CD4-positive, alpha-beta T cell (primary cell): ENCODE results near the gene KDM8. TPM values are rescaled to one million over a fixed set of nuclear protein-coding genes. Genes with fewer than 3 reads are reported as not detected.

ENCODE experiments used
- ATAC-seq: fragments of 200-7000 bp; cut with Tn5 transposase; one replicate; pipeline ENCODE4 v1.10.0; 2022; ENCODE audit warnings: mild to moderate bottlenecking; ENCODE audit not compliant: poor library complexity
- CTCF ChIA-PET: fragments of 350-600 bp; sonication (Branson Sonifier 250); formaldehyde crosslinking; loops from one replicate; lab custom pipeline; 2021; ENCODE audit warnings: antibody characterized with exemption, inconsistent platforms; lab: Charles Lee
- POLR2A ChIA-PET: fragments of 350-600 bp; sonication (Branson Sonifier 250); formaldehyde crosslinking; loops from one replicate; lab custom pipeline; 2021; ENCODE audit warnings: antibody characterized with exemption, inconsistent platforms; lab: Charles Lee
- DNase-seq, 14 experiments: peaks; one replicate each; pipeline ENCODE4 v3.0.0-alpha.2; 2013 to 2020; ENCODE audit warnings: mixed read lengths in 2 of 14
- H3K27ac ChIP-seq, 2 donors: one replicate each; pipeline versions ENCODE4 v1.5.1 to v1.7.0; 2013; ENCODE audit warnings: low read length in 2 of 2, low read depth in 1 of 2, mild to moderate bottlenecking in 1 of 2
- H3K27me3 ChIP-seq, 2 experiments: 1 replicate in 1 of 2; 2 replicates in 1 of 2; pipeline versions ENCODE4 v1.6.1 to v1.7.0; 2013; ENCODE audit warnings: low read length in 2 of 2, control low read depth in 1 of 2, mild to moderate bottlenecking in 1 of 2, moderate library complexity in 1 of 2; ENCODE audit not compliant: insufficient read depth in 2 of 2, control insufficient read depth in 1 of 2
- H3K36me3 ChIP-seq: one replicate; pipeline ENCODE4 v1.6.1; 2013; ENCODE audit warnings: low read length, control low read depth; ENCODE audit not compliant: insufficient read depth
- H3K4me1 ChIP-seq: one replicate; pipeline ENCODE4 v1.6.1; 2013; ENCODE audit warnings: low read length, control low read depth; ENCODE audit not compliant: insufficient read depth
- H3K4me3 ChIP-seq: one replicate; pipeline ENCODE4 v1.5.1; 2013; ENCODE audit warnings: mild to moderate bottlenecking, low read length, moderate library complexity
- H3K9me3 ChIP-seq, 2 experiments: 1 replicate in 1 of 2; 2 replicates in 1 of 2; pipeline versions ENCODE4 v1.6.1 to v1.7.0; 2013; ENCODE audit warnings: low read length in 2 of 2, mild to moderate bottlenecking in 2 of 2, control low read depth in 1 of 2, moderate library complexity in 1 of 2; ENCODE audit not compliant: control insufficient read depth in 1 of 2, insufficient read depth in 1 of 2
- H3K27ac Mint-ChIP-seq: one replicate; pipeline ENCODE4 v1.8.0; 2020; ENCODE audit warnings: mixed read lengths
- H3K27me3 Mint-ChIP-seq: one replicate; pipeline ENCODE4 v1.8.0; 2021; ENCODE audit warnings: mixed read lengths
- H3K36me3 Mint-ChIP-seq: one replicate; pipeline ENCODE4 v1.8.0; 2021; ENCODE audit warnings: low read depth, mixed read lengths
- H3K4me1 Mint-ChIP-seq: one replicate; pipeline ENCODE4 v1.8.0; 2021; ENCODE audit warnings: low read depth, mixed read lengths
- H3K4me3 Mint-ChIP-seq: one replicate; pipeline ENCODE4 v1.8.0; 2020; ENCODE audit warnings: mild to moderate bottlenecking, mixed read lengths
- H3K9me3 Mint-ChIP-seq: one replicate; pipeline ENCODE4 v1.8.0; 2020; ENCODE audit warnings: mixed read lengths
- CTCF ChIP-seq: fragments of 200-600 bp; IDR thresholded peaks from one replicate; pipeline ENCODE4 v1.8.0; 2022; ENCODE audit warnings: antibody characterized with exemption, mild to moderate bottlenecking
- intact Hi-C, 2 experiments: fragments of 100-400 bp; cut with DNase I in 1 of 2; cut with micrococcal nuclease in 1 of 2; formaldehyde crosslinking; loops; one replicate each; pipeline versions ENCODE4 v1.15.1 to v1.9.0; 2023 to 2025; cut with DNase I, micrococcal nuclease
- total RNA-seq, 174 experiments: library from RNA in 2 of 174; stranded (reverse) in 2 of 174; gene quantifications; one replicate each; pipeline ENCODE4 v1.2.3 and lab custom pipeline; 2021 to 2026

The KDM8 gene
- total RNA-seq, 2 experiments from 2014 or later = 15.1 to 17.3 TPM

GRCh38 chr16:27193300-27193990 lies 9.9 kb upstream of the KDM8 start:
- ChIA-PET CTCF (interaction anchor here (1.4 to 1.6 kb wide), 2 partner anchors 24 to 175 kb away, joined by 3 read pairs; no protein-coding TSS in a partner anchor), POLR2A (interaction anchor here (0.7 to 2.6 kb wide), 6 partner anchors 10 to 122 kb away, joined by 3 to 9 read pairs (median 6); partner anchors contain the start of gene KDM8)
- no peak overlapping the region for H3K4me3 ChIP-seq
- Mint-ChIP-seq H3K4me3 (no peak overlapping the region), H3K27me3 (no peaks in the 10 kb centered on the region), H3K9me3 (peaks cover 3% of the 10 kb centered on the region), H3K36me3 (no peaks in the 10 kb centered on the region), H3K4me1 (peaks cover 65% of the 10 kb centered on the region), H3K27ac (peak overlapping the region; percentile 95)
- H3K27me3 ChIP-seq = no peaks in the 10 kb centered on the region
- H3K4me1 ChIP-seq = peaks cover 50% of the 10 kb centered on the region
- ATAC-seq (no peak), DNase-seq (no peak)
- no peak for TF ChIP-seq CTCF
- intact Hi-C loops = loop anchor here in 1 of 2 experiments (5.0 kb wide), 1 partner anchor 36 kb away; no protein-coding TSS in a partner anchor
- H3K9me3 ChIP-seq = peaks cover 0 to 5% of the 10 kb centered on the region in 2 experiments
- no peak overlapping the region for H3K27ac ChIP-seq
- no peaks in the 10 kb centered on the region for H3K36me3 ChIP-seq

GRCh38 chr16:27195076-27195741 lies 8.1 kb upstream of the KDM8 start:
- ChIA-PET CTCF (interaction anchor here (1.1 to 5.1 kb wide), 5 partner anchors 15 to 173 kb away, joined by 4 to 51 read pairs (median 5); no protein-coding TSS in a partner anchor), POLR2A (interaction anchor here (0.6 to 2.3 kb wide), 14 partner anchors 9 to 173 kb away, joined by 3 to 24 read pairs (median 6); partner anchors contain the start of gene KDM8)
- Histone ChIP-seq H3K36me3 (no peaks in the 10 kb centered on the region), H3K27ac (peak overlapping the region; percentile 12 to 22), H3K4me1 (peaks cover 67% of the 10 kb centered on the region), H3K9me3 (peaks cover 0 to 3% of the 10 kb centered on the region in 2 experiments), H3K4me3 (no peak overlapping the region), H3K27me3 (no peaks in the 10 kb centered on the region)
- Mint-ChIP-seq H3K9me3 (peaks cover 3% of the 10 kb centered on the region), H3K36me3 (no peaks in the 10 kb centered on the region), H3K27me3 (no peaks in the 10 kb centered on the region), H3K27ac (peak overlapping the region; percentile 95), H3K4me3 (peak overlapping the region; percentile 78), H3K4me1 (peaks cover 79% of the 10 kb centered on the region)
- TF ChIP-seq CTCF = no peak
- DNase-seq (no peak), ATAC-seq (no peak)
- intact Hi-C loops = loop anchor here in 1 of 2 experiments (5.0 kb wide), 1 partner anchor 37 kb away; no protein-coding TSS in a partner anchor

GRCh38 chr16:27195941-27196595 lies 7.3 kb upstream of the KDM8 start:
- Mint-ChIP-seq H3K4me3 (peak overlapping the region; percentile 78), H3K9me3 (peaks cover 3% of the 10 kb centered on the region), H3K4me1 (peaks cover 88% of the 10 kb centered on the region), H3K36me3 (no peaks in the 10 kb centered on the region), H3K27me3 (no peaks in the 10 kb centered on the region), H3K27ac (peak overlapping the region; percentile 95)
- no peaks in the 10 kb centered on the region for H3K27me3 ChIP-seq
- peaks cover 67% of the 10 kb centered on the region for H3K4me1 ChIP-seq
- no peaks in the 10 kb centered on the region for H3K36me3 ChIP-seq
- no peak for TF ChIP-seq CTCF
- DNase-seq = peak; percentile 25 to 90 (median 50)
- intact Hi-C loops = loop anchor here (1.0 to 5.0 kb wide), 3 partner anchors 17 to 36 kb away; no protein-coding TSS in a partner anchor
- H3K9me3 ChIP-seq = no peaks in the 10 kb centered on the region
- peak; percentile 90 for ATAC-seq
- POLR2A ChIA-PET = interaction anchor here (0.7 to 2.3 kb wide), 14 partner anchors 8 to 172 kb away, joined by 3 to 24 read pairs (median 6); partner anchors contain the start of gene KDM8
- peak overlapping the region; percentile 12 to 24 for H3K27ac ChIP-seq
- CTCF ChIA-PET = interaction anchor here (0.7 to 5.1 kb wide), 7 partner anchors 16 to 172 kb away, joined by 3 to 51 read pairs (median 4); no protein-coding TSS in a partner anchor
- no peak overlapping the region for H3K4me3 ChIP-seq
